Measurements from ENCODE around the gene MEIOSIN.

MEIOSIN gene

DNA sequence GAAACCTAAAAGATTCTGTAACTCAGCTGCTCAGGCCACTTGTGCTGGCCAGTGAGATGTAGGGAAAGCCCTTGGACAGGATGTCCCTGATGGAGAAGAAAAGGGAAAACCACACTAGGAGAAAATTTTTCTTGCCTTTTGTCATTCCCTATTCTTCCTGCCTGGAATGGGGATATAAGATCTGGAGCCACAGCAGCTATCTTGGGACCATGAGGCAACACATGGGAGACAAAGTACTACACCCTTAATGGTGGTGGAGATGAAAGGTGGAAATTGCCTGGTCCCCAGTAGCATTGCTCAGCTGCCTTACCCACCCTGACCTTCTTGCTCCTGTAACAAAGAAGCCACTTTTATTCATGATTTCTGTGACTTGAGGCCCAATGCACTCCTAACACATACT, 72.5 kb downstream of the MEIOSIN start:
- H3K4me3 ChIP-seq (ENCODE audit: low read length) = no peak overlapping the region
- H3K4me1 ChIP-seq (ENCODE audit: low read length) = peaks cover 24% of the 10 kb centered on the region
- no peaks in the 10 kb centered on the region for H3K36me3 ChIP-seq (replicated peaks; ENCODE audit: low read depth, low read length)
- H3K9me3 ChIP-seq (ENCODE audit: insufficient read depth, low read length) = no peaks in the 10 kb centered on the region
- H3K9ac ChIP-seq (ENCODE audit: low read length) = no peak overlapping the region
- H3K27me3 ChIP-seq (ENCODE audit: low read depth, low read length) = no peaks in the 10 kb centered on the region
- H2AFZ ChIP-seq (ENCODE audit: low read depth, low read length) = no peak overlapping the region
- H3K4me2 ChIP-seq (ENCODE audit: low read length) = no peak overlapping the region
- H4K20me1 ChIP-seq (ENCODE audit: insufficient read depth, low read length) = no peaks in the 10 kb centered on the region
- H3K27ac ChIP-seq (ENCODE audit: low read length) = no peak overlapping the region
- no peaks in the 10 kb centered on the region for H3K79me2 ChIP-seq (ENCODE audit: low read length)
- TF ChIP-seq, protein P1, sequence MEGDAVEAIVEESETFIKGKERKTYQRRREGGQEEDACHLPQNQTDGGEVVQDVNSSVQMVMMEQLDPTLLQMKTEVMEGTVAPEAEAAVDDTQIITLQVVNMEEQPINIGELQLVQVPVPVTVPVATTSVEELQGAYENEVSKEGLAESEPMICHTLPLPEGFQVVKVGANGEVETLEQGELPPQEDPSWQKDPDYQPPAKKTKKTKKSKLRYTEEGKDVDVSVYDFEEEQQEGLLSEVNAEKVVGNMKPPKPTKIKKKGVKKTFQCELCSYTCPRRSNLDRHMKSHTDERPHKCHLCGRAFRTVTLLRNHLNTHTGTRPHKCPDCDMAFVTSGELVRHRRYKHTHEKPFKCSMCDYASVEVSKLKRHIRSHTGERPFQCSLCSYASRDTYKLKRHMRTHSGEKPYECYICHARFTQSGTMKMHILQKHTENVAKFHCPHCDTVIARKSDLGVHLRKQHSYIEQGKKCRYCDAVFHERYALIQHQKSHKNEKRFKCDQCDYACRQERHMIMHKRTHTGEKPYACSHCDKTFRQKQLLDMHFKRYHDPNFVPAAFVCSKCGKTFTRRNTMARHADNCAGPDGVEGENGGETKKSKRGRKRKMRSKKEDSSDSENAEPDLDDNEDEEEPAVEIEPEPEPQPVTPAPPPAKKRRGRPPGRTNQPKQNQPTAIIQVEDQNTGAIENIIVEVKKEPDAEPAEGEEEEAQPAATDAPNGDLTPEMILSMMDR (IDR thresholded peaks at IDR 0.05; ENCODE audit: low read depth, low read length) = no peak
- TF ChIP-seq EZH2phosphoT487 (IDR thresholded peaks at IDR 0.05; ENCODE audit: low read depth) = no peak

DNA sequence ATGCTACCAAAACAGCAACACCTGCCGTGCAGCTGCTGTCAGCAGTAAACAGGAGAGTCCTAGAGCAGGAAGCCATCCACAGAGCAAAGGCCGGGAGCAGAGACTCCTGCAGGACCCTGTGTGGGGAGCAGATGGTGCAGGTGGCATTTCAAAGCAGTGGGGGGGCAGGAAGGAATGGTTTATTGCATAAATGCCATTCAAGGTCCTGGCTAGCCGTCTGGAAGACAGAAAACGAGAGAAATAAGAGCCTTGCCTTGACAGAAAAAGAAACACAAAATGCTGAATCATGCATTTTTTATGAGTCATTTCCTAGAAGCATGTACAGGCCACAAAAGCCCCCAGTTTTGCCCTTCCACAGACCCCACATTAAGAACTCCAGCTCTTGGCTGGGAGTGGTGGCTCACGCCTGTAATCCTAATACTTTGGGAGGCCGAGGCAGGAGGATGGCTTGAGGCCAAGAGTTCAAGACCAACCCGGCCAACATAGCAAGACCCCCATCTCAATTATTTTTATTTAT, 76.5 kb downstream of the MEIOSIN start:
- no peaks in the 10 kb centered on the region for H3K27me3 ChIP-seq (ENCODE audit: low read depth, low read length)
- H3K4me2 ChIP-seq (ENCODE audit: low read length) = peak overlapping the region; percentile 59
- peaks cover 4% of the 10 kb centered on the region for H3K36me3 ChIP-seq (replicated peaks; ENCODE audit: low read depth, low read length)
- peaks cover 17% of the 10 kb centered on the region for H3K4me1 ChIP-seq (ENCODE audit: low read length)
- H3K9me3 ChIP-seq (ENCODE audit: insufficient read depth, low read length) = no peaks in the 10 kb centered on the region
- TF ChIP-seq EZH2phosphoT487 (IDR thresholded peaks at IDR 0.05; ENCODE audit: low read depth) = no peak
- TF ChIP-seq, protein P1 (IDR thresholded peaks at IDR 0.05; ENCODE audit: low read depth, low read length) = no peak
- peak overlapping the region; percentile 16; the same call in 1 of the 2 replicates for H3K4me3 ChIP-seq (ENCODE audit: low read length)
- H3K79me2 ChIP-seq (ENCODE audit: low read length) = no peaks in the 10 kb centered on the region
- H3K27ac ChIP-seq (ENCODE audit: low read length) = peak overlapping the region; percentile 55
- H3K9ac ChIP-seq (ENCODE audit: low read length) = no peak overlapping the region
- H4K20me1 ChIP-seq (ENCODE audit: insufficient read depth, low read length) = no peaks in the 10 kb centered on the region
- H2AFZ ChIP-seq (ENCODE audit: low read depth, low read length) = peak overlapping the region; percentile 91

- H3K9me3 ChIP-seq (ENCODE audit: insufficient read depth, low read length) = no peaks in the 10 kb centered on the region
- no peak overlapping the region for H3K4me3 ChIP-seq (ENCODE audit: low read length)
- no peak for TF ChIP-seq EZH2phosphoT487 (IDR thresholded peaks at IDR 0.05; ENCODE audit: low read depth)
- TF ChIP-seq, protein P1 (IDR thresholded peaks at IDR 0.05; ENCODE audit: low read depth, low read length) = no peak
- no peaks in the 10 kb centered on the region for H3K79me2 ChIP-seq (ENCODE audit: low read length)
- H3K36me3 ChIP-seq (replicated peaks; ENCODE audit: low read depth, low read length) = peaks cover 19% of the 10 kb centered on the region
- H2AFZ ChIP-seq (ENCODE audit: low read depth, low read length) = no peak overlapping the region
- H3K27ac ChIP-seq (ENCODE audit: low read length) = no peak overlapping the region
- H3K4me2 ChIP-seq (ENCODE audit: low read length) = no peak overlapping the region
- H3K9ac ChIP-seq (ENCODE audit: low read length) = no peak overlapping the region
- H3K27me3 ChIP-seq (ENCODE audit: low read depth, low read length) = no peaks in the 10 kb centered on the region
- H4K20me1 ChIP-seq (ENCODE audit: insufficient read depth, low read length) = 0 out of 2 replicates have a peak, but pooled peaks cover 4% of the 10 kb centered on the region
- H3K4me1 ChIP-seq (ENCODE audit: low read length) = peaks cover 17% of the 10 kb centered on the region
Observed at GRCh38 chr19:45812297-45812696, 79.1 kb downstream of the MEIOSIN start.
